GM12865 (cell line): ENCODE data around the gene KCNT1.

Source experiments
- DNase-seq: peaks from one replicate; pipeline ENCODE4 v3.0.0; 2010; ENCODE audit warnings: low read depth
- H3K4me3 ChIP-seq: 2 replicates; pipeline ENCODE4 v1.5.1; 2011; ENCODE audit warnings: mild to moderate bottlenecking, low read depth, low read length, control low read depth
- TF ChIP-seq, protein P1 (sequence below): IDR thresholded peaks from 2 replicates; pipeline ENCODE4 v1.5.1; 2011; ENCODE audit warnings: low read length, control low read depth, low read depth, inconsistent platforms; ENCODE audit not compliant: insufficient read depth; ENCODE audit errors: missing control alignments

Gene KCNT1

DNA sequence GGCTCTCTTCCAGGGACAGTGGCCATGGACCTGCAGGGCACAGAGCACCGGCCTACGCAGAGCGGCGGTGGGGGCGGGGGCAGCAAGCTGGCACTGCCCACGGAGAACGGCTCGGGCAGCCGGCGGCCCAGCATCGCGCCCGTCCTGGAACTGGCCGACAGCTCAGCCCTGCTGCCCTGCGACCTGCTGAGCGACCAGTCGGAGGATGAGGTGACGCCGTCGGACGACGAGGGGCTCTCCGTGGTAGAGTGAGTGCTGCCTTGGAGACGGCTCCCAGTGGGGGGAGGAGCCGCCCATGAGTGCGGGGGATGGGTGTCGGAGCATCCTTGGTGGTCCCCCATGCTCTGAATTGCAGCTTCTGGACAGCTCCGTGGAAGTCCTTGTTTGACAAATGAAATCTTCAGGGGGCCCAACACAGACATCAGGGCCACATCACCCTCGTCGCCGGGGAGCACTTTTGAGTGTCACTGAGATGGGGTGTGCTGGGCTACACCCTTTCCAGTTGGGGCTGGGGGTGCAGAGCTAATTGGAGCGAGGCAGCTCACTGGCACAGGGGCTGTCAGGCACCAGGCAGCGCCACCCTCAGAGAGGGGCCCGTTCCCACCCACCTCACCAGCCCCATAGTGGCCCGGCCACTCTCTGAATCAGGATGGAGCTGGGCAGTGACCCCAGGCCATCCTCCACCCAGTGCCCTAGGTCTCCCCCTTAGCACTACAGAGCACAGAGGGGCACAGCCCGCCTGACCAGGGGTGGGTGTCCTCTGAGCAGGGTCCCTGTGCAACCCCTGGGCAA, 70.9 kb downstream of the KCNT1 start:
- TF ChIP-seq, protein P1, sequence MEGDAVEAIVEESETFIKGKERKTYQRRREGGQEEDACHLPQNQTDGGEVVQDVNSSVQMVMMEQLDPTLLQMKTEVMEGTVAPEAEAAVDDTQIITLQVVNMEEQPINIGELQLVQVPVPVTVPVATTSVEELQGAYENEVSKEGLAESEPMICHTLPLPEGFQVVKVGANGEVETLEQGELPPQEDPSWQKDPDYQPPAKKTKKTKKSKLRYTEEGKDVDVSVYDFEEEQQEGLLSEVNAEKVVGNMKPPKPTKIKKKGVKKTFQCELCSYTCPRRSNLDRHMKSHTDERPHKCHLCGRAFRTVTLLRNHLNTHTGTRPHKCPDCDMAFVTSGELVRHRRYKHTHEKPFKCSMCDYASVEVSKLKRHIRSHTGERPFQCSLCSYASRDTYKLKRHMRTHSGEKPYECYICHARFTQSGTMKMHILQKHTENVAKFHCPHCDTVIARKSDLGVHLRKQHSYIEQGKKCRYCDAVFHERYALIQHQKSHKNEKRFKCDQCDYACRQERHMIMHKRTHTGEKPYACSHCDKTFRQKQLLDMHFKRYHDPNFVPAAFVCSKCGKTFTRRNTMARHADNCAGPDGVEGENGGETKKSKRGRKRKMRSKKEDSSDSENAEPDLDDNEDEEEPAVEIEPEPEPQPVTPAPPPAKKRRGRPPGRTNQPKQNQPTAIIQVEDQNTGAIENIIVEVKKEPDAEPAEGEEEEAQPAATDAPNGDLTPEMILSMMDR = no peak
- H3K4me3 ChIP-seq = no peak overlapping the region
- DNase-seq = no peak

DNA sequence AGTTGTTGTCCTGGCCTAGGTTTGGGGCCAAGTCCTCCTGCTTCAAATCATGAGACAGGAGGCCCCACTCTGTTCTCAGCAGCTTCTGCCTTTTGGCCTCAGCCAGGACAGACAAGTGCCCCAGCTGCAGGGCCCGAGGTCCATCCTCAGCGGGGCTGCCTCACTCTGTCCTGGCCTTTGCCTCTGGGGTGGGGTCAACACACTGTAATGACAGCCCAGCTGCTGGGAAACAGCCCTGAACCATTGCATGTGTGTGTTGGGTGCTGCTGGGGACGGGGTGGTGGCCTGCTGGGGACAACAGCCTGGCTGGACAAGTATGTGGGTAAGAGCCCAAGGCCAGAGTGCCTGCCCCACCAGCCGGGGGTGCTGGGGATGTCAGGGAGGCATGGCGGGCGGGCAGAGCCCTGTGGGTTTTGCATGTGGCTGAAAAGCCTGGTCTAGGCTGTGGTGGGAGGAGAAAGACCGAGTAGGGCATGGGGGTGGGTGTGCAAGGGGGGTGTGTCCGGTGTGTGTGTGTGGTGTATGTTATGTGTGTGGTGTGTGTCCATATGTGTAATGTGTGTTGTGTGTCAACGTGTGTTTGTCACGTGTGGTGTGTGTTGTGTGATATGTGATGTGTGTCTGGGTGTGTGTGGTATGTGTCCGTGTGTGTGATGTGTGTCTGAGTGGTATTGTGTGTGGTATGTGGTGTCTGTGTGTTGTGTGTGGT, 71.7 kb downstream of the KCNT1 start:
- no peak overlapping the region for H3K4me3 ChIP-seq
- DNase-seq = no peak
- TF ChIP-seq, protein P1 = no peak

DNA sequence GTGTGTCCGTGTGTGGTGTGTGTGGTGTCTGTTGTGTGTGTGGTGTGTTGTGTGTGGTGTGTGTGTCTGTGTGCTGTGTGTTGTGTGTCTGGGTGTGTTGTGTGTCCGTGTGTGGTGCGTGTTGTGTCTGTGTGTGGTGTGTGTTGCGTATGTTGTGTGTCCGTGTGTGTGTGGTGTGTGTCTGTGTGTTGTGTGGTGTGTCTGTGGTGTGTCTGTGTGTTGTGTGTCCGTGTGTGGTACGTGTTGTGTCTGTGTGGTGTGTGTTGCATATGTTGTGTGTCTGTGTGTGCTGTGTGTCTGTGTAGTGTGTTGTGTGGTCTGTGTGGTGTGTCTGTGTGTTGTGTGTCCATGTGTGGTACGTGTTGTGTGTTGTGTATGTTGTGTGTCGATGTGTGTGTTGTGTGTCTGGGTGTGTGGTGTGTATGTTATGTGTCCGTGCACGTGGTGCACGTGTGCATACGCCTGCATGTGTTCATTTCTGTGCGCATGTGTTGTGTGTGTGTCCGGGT, 72.3 kb downstream of the KCNT1 start:
- no peak overlapping the region for H3K4me3 ChIP-seq
- DNase-seq = no peak
- TF ChIP-seq, protein P1 = no peak

DNA sequence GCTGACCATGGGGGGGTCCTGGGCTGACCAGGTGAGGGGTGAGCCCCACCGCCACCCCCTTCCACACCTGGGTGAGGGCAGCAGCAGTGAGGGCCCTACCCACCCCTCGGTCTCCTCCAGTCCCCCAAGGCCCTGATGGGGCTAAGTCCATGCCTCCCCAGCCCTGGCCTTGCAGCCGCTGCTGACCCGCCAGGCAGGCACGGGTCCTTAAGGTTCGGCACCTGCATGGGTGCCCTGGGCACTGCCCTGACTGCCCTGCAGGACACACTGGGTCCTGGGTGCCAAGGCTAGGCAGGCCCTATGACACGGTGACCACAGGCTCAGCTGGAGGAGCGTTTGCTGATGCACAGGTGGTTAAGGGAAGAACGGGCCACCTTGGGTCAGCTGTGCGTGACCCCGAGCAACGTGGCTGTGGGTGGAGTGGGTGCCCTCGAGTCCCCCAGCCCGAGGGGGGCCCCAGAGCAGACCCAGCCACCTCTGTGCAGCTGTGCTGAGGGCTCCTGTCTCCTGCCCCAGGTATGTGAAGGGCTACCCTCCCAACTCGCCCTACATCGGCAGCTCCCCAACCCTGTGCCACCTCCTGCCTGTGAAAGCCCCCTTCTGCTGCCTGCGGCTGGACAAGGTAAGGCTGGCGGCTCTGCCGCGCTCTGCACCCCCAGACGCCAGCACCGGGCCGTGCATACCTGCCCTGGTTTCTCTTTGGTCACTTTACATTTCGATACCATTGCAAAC, 73.0 kb downstream of the KCNT1 start:
- TF ChIP-seq, protein P1 = no peak
- H3K4me3 ChIP-seq = no peak overlapping the region
- no peak for DNase-seq

DNA sequence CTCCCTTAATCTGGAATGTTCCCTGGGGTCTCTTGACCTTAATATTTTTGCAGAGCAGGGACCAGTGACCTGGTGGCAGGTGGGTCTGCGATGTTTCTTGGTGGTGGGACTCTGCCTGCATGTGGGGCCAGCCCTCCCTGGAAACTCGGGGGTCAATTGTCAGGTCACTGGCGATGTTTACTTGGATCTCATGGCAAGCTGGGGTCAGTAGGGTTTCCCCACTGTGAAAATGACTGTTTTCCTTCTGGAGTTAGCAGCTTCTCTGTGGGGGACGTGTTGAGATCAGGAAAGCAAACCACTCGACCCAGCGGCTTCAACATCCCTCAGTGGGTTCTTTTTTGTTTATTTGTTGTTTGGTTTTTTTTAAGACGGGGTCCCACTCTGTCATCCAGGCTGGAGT, 73.9 kb downstream of the KCNT1 start:
- TF ChIP-seq, protein P1 = no peak
- DNase-seq = no peak
- no peak overlapping the region for H3K4me3 ChIP-seq

DNA sequence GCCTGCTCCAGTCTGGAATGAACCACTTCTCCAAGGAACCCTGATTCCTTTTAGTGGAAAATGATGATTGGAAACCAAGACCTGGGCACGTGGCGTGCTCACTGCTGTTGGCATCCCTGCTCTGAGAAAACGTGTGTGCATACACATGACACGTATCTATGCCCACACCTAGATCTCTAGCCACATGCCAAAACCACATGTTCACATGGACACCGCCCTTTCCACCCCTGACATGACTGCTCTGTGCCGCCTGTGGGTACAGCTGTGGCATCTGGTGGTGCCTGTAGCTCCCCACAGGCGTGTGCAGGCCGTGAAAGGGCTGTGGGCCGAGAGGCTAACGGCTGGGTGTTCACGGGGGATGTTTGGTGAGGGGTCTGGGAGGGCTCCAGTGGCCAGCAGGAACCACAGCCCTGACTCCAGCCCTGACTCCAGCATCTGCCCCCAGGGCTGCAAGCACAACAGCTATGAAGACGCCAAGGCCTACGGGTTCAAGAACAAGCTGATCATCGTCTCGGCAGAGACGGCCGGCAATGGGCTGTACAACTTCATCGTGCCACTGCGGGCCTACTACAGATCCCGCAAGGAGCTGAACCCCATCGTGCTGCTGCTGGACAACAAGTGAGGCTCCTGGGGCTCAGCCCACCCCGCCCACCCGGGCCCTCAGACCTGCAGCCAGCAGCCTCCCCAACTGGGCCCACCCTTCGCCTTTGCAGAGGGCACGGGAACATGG, 75.1 kb downstream of the KCNT1 start:
- H3K4me3 ChIP-seq = no peak overlapping the region
- TF ChIP-seq, protein P1 = no peak
- DNase-seq = no peak
